HEK293T (cell line): Measurements from ENCODE around the gene CYTH3.

ENCODE experiments used
- ARNT ChIP-seq: fragments of 450-650 bp; IDR thresholded peaks from 2 replicates; pipeline ENCODE4 v1.6.1; 2017; ENCODE audit warnings: mild to moderate bottlenecking
- BHLHE40 ChIP-seq: fragments of 450-650 bp; IDR thresholded peaks from 2 replicates; pipeline ENCODE4 v1.6.1; 2016; ENCODE audit warnings: mild to moderate bottlenecking, moderate library complexity, borderline replicate concordance
- CTBP1 ChIP-seq: fragments of 450-650 bp; IDR thresholded peaks from 2 replicates; pipeline ENCODE4 v1.6.1; 2016; ENCODE audit warnings: borderline replicate concordance
- ELF4 ChIP-seq: fragments of 450-650 bp; IDR thresholded peaks from 2 replicates; pipeline ENCODE4 v1.6.1; 2017; ENCODE audit warnings: antibody characterized with exemption
- LEF1 ChIP-seq: fragments of 450-650 bp; IDR thresholded peaks from 2 replicates; pipeline ENCODE4 v1.6.1; 2017; ENCODE audit warnings: mild to moderate bottlenecking, borderline replicate concordance
- SP1 ChIP-seq: fragments of 450-650 bp; IDR thresholded peaks from 2 replicates; pipeline ENCODE4 v1.6.1; 2017
- SUZ12 ChIP-seq: fragments of 450-650 bp; IDR thresholded peaks from 2 replicates; pipeline ENCODE4 v1.6.1; 2016; ENCODE audit warnings: mild to moderate bottlenecking

DNA sequence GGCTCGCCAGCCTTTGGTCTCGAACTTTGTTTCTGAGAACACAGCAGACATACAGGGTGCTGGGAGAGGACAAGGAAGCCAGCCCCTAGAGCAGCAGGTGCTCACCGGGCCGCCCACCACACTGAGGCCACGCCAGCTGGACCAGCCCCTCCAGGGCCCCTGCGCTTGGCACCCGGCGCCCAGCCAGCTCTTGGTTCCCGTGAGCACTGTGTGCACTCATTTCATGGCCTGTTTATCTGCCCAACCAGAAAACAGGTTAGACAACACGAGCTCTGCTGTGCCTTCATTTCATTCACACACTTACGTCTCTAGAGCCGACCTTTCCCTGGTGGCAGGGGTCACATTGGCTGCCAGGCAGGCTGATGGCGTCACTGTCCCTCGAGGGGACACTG lies 104.0 kb downstream of the CYTH3 start:
- TF ChIP-seq LEF1 (no peak), SUZ12 (no peak), ELF4 (no peak), SP1 (no peak), ARNT (no peak), CTBP1 (no peak), BHLHE40 (no peak)
